HCT116 (cell line): ENCODE measurements around the gene GPS1. TPM values are rescaled to one million over a fixed set of nuclear protein-coding genes. Genes with fewer than 3 reads are reported as not detected.

Source experiments
- ATAC-seq: fragments of 200-7000 bp; cut with Tn5 transposase; 2 replicates; pipeline ENCODE4 v1.9.1; 2020; ENCODE audit warnings: mild to moderate bottlenecking, moderate library complexity
- BruUV-seq: library from RNA; stranded (reverse); fragments of 400-500 nt; replicated peaks from 2 replicates; lab custom pipeline; 2021; lab: Mats Ljungman, UMichigan
- CTCF ChIA-PET: fragments of 300-600 bp; sonication (Branson Sonifier 250); formaldehyde crosslinking; loops from one replicate; lab custom pipeline; 2021; ENCODE audit warnings: antibody characterized with exemption; lab: Charles Lee
- POLR2A ChIA-PET: fragments of 300-600, 350-600 bp; sonication (Branson Sonifier 250); formaldehyde crosslinking; loops from one replicate; lab custom pipeline; 2021; ENCODE audit warnings: antibody characterized with exemption; lab: Charles Lee
- RAD21 ChIA-PET, 2 experiments: fragments of 300-600 bp; sonication (Branson Sonifier 250); formaldehyde crosslinking; loops; one replicate each; lab custom pipeline; 2023; ENCODE audit warnings: low total read pairs in 2 of 2; ENCODE audit not compliant: uncharacterized antibody in 2 of 2, unreplicated experiment in 2 of 2, low non-redundant PET in 1 of 2; lab: Charles Lee
- DNase-seq: peaks from one replicate; pipeline ENCODE4 v3.0.0-alpha.2; 2010; ENCODE audit warnings: low read depth, low spot score
- H2AFZ ChIP-seq: fragments of 200-600 bp; shearing (Covaris generic), sonication (generic); 2 replicates; pipeline ENCODE4 v1.6.1; 2017; ENCODE audit warnings: low read depth, mixed run types, mixed read lengths, antibody characterized with exemption, low read length; ENCODE audit not compliant: poor library complexity, severe bottlenecking
- H3K27ac ChIP-seq: 2 replicates; pipeline ENCODE4 v1.5.1; 2012; ENCODE audit warnings: low read depth, low read length
- H3K27me3 ChIP-seq: fragments of 200-600 bp; sonication (generic); 2 replicates; pipeline ENCODE4 v1.6.1; 2016; ENCODE audit warnings: mixed run types, low read length, mixed read lengths; ENCODE audit not compliant: insufficient read depth
- H3K36me3 ChIP-seq, 2 experiments: fragments of 200-500 bp in 1 of 2; fragments of 200-600 bp in 1 of 2; sonication (Bioruptor generic) in 1 of 2; sonication (generic) in 1 of 2; 2 replicates each; pipeline versions ENCODE4 v1.5.1 to v1.6.1; 2014 to 2016; ENCODE audit warnings: low read length in 2 of 2, inconsistent platforms in 1 of 2, mixed read lengths in 1 of 2, mixed run types in 1 of 2; ENCODE audit not compliant: insufficient read depth in 2 of 2, control insufficient read depth in 1 of 2
- H3K4me1 ChIP-seq, 2 experiments: fragments of 200-600 bp in 1 of 2; sonication (generic) in 1 of 2; 2 replicates each; pipeline versions ENCODE4 v1.5.1 to v1.6.1; 2012 to 2017; ENCODE audit warnings: low read length in 2 of 2, inconsistent platforms in 1 of 2, mild to moderate bottlenecking in 1 of 2, mixed read lengths in 1 of 2, mixed run types in 1 of 2, moderate library complexity in 1 of 2; ENCODE audit not compliant: insufficient read depth in 2 of 2, control insufficient read depth in 1 of 2
- H3K4me2 ChIP-seq: fragments of 200-600 bp; sonication (generic); 2 replicates; pipeline ENCODE4 v1.6.1; 2017; ENCODE audit warnings: mixed run types, low read length, mixed read lengths
- H3K4me3 ChIP-seq, 2 experiments: fragments of 200-600 bp in 1 of 2; sonication (generic) in 1 of 2; replicated peaks in 1 of 2; 2 replicates each; pipeline ENCODE4 v1.5.1; 2011 to 2016; ENCODE audit warnings: low read length in 2 of 2, control low read depth in 1 of 2, low read depth in 1 of 2, mild to moderate bottlenecking in 1 of 2, mixed read lengths in 1 of 2, mixed run types in 1 of 2
- H3K79me2 ChIP-seq: fragments of 200-600 bp; sonication (generic); 2 replicates; pipeline ENCODE4 v1.6.1; 2017; ENCODE audit warnings: mild to moderate bottlenecking, mixed run types, low read length, moderate library complexity, mixed read lengths; ENCODE audit not compliant: insufficient read depth
- H3K9ac ChIP-seq: fragments of 200-600 bp; sonication (generic); 2 replicates; pipeline ENCODE4 v1.6.1; 2016; ENCODE audit warnings: low read length, mixed read lengths
- H3K9me2 ChIP-seq: fragments of 200-600 bp; sonication (generic), shearing (Covaris generic); 2 replicates; pipeline ENCODE4 v1.6.1; 2017; ENCODE audit warnings: mixed run types, mild to moderate bottlenecking, moderate library complexity; ENCODE audit not compliant: insufficient read depth
- H3K9me3 ChIP-seq, 2 experiments: fragments of 200-500 bp in 1 of 2; fragments of 200-600 bp in 1 of 2; sonication (Bioruptor generic) in 1 of 2; sonication (generic) in 1 of 2; 2 replicates each; pipeline ENCODE4 v1.6.1; 2014 to 2017; ENCODE audit warnings: low read length in 2 of 2, mixed read lengths in 2 of 2, inconsistent platforms in 1 of 2, low read depth in 1 of 2, mild to moderate bottlenecking in 1 of 2, mixed run types in 1 of 2, moderate library complexity in 1 of 2; ENCODE audit not compliant: control insufficient read depth in 1 of 2, insufficient read depth in 1 of 2
- H4K20me1 ChIP-seq: fragments of 200-600 bp; sonication (generic), shearing (Covaris generic); 2 replicates; pipeline ENCODE4 v1.6.1; 2017; ENCODE audit warnings: mixed run types, mild to moderate bottlenecking, moderate library complexity; ENCODE audit not compliant: insufficient read depth
- CEBPB ChIP-seq: IDR thresholded peaks from 2 replicates; pipeline ENCODE4 v1.6.1; 2012; ENCODE audit warnings: low read depth
- EGR1 ChIP-seq: IDR thresholded peaks from 2 replicates; pipeline ENCODE4 v1.6.1; 2012; ENCODE audit warnings: low read depth
- ELF1 ChIP-seq: IDR thresholded peaks from 2 replicates; pipeline ENCODE4 v1.6.1; 2012; ENCODE audit warnings: low read depth, borderline replicate concordance
- POLR2A ChIP-seq: IDR thresholded peaks from 2 replicates; pipeline ENCODE4 v1.7.0; 2011; ENCODE audit warnings: borderline replicate concordance; ENCODE audit not compliant: insufficient read depth, insufficient read length; ENCODE audit errors: extremely low read depth
- POLR2AphosphoS5 ChIP-seq: IDR thresholded peaks from 2 replicates; pipeline ENCODE4 v1.6.1; 2011; ENCODE audit warnings: mild to moderate bottlenecking, low read depth, low read length, moderate library complexity
- RAD21 ChIP-seq: IDR thresholded peaks from 2 replicates; pipeline ENCODE4 v1.6.1; 2012; ENCODE audit warnings: low read depth, mild to moderate bottlenecking
- SIN3A ChIP-seq: IDR thresholded peaks from 2 replicates; pipeline ENCODE4 v1.6.1; 2012; ENCODE audit warnings: low read depth
- SRF ChIP-seq: IDR thresholded peaks from 2 replicates; pipeline ENCODE4 v1.6.1; 2012; ENCODE audit warnings: low read depth
- TCF7L2 ChIP-seq: IDR thresholded peaks from 2 replicates; pipeline ENCODE4 v1.7.0; 2011; ENCODE audit warnings: borderline replicate concordance, inconsistent platforms; ENCODE audit not compliant: insufficient read depth, insufficient read length; ENCODE audit errors: extremely low read depth
- YY1 ChIP-seq: IDR thresholded peaks from 2 replicates; pipeline ENCODE4 v1.6.1; 2011; ENCODE audit warnings: low read length, low read depth, moderate library complexity, mild to moderate bottlenecking; ENCODE audit not compliant: insufficient replicate concordance; ENCODE audit errors: extremely low read depth
- intact Hi-C: fragments of 100-400 bp; cut with micrococcal nuclease; formaldehyde crosslinking; loops from 2 replicates; pipeline ENCODE4 v1.10.0; 2022
- total RNA-seq: library from RNA; stranded (reverse); gene quantifications from one replicate; pipeline ENCODE4 v1.2.1, GENCODE V29; 2021; ENCODE audit not compliant: unreplicated experiment
- TF ChIP-seq, protein P1 (sequence below), 3 experiments: fragments of 200-600 bp in 1 of 3; sonication (generic) in 1 of 3; IDR thresholded peaks in 2 of 3; conservative IDR thresholded peaks in 1 of 3; 2 replicates each; pipeline ENCODE4 v1.5.1; 2012 to 2017; ENCODE audit warnings: low read depth in 2 of 3, low read length in 2 of 3, antibody characterized with exemption in 1 of 3, borderline replicate concordance in 1 of 3, control low read depth in 1 of 3, mild to moderate bottlenecking in 1 of 3, mixed read lengths in 1 of 3, mixed run types in 1 of 3, moderate library complexity in 1 of 3; ENCODE audit not compliant: insufficient read depth in 1 of 3
- TF ChIP-seq, protein P2 (sequence below): IDR thresholded peaks from 2 replicates; pipeline ENCODE4 v1.6.1; 2011; ENCODE audit warnings: mild to moderate bottlenecking, low read length, moderate library complexity; ENCODE audit not compliant: insufficient replicate concordance; ENCODE audit errors: extremely low read depth

Gene GPS1
- total RNA-seq, 1 experiment from 2014 or later = 205 TPM

DNA sequence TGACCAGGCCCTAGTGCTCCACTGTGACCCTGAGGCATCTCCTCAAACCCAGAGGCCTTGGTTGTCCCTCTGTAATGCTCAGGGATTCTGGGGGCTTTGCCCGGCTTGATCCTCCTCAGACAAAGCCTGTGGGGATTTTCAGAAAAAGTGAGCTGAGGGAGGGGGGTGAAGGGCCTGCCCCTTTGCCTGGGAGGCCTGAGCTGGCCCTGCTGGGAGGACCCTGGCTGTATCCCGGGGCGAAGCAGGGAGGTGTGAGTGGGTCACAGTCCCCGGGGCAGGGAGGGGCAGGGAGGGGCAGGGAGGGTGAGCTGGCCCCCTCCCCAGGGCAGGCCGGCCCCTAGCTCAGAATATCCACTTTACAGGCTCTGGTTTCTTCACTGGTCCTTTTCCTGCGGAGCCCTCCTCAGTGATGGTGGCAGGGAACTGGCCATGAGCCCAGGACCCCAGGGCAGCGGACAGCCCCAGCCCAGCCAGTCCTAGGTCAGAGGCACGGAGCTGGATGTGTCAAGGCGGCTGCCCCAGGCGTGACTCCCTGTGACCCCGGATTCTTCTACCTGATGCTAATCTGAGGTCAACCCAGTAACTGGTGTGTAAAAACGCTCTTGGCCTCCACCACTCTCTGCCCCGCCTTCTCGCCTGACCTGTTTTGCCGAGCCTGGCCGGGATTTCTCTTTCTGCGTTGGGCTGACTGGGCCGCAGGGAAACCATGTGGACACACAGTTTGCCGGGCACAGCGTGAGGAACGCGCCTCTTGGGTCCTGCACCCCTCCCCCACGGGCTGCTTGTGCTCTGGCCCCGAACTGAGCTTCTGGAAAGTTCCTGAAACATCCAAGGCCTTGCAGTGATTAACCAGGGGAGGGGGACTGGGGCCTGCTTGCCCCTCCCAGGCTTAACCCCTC is 52.1 kb downstream of the GPS1 start:
- Histone ChIP-seq H3K9ac (no peak overlapping the region), H2AFZ (no peak overlapping the region), H3K36me3 (peaks cover 0 to 18% of the 10 kb centered on the region in 2 experiments; a peak in 1 of 4 replicates), H3K4me1 (peaks cover 46 to 64% of the 10 kb centered on the region in 2 experiments), H4K20me1 (no peaks in the 10 kb centered on the region), H3K9me3 (no peaks in the 10 kb centered on the region), H3K4me2 (no peak overlapping the region)
- intact Hi-C loops = no loop called here
- DNase-seq = no peak
- CTCF ChIA-PET = no interaction called here
- RAD21 ChIA-PET = no interaction called here
- POLR2A ChIA-PET = interaction anchor here (0.6 kb wide), 1 partner anchor 418 kb away, joined by 3 read pairs; no protein-coding TSS in a partner anchor
- no TSS peak for BruUV-seq
- 0 out of 2 replicates have a peak, but pooled peaks have one; percentile 16 for TF ChIP-seq POLR2AphosphoS5
- no peak for TF ChIP-seq CEBPB
- TF ChIP-seq SRF = no peak
- TF ChIP-seq, all 23 proteins: peak for 1
- no peaks in the 10 kb centered on the region for H3K9me2 ChIP-seq
- H3K79me2 ChIP-seq = peaks cover 21% of the 10 kb centered on the region; the same call in 1 of the 2 replicates
- no peak overlapping the region for H3K4me3 ChIP-seq
- H3K27ac ChIP-seq = peak overlapping the region; percentile 27; the same call in 1 of the 2 replicates
- H3K27me3 ChIP-seq = no peaks in the 10 kb centered on the region
- ATAC-seq = no peak

DNA sequence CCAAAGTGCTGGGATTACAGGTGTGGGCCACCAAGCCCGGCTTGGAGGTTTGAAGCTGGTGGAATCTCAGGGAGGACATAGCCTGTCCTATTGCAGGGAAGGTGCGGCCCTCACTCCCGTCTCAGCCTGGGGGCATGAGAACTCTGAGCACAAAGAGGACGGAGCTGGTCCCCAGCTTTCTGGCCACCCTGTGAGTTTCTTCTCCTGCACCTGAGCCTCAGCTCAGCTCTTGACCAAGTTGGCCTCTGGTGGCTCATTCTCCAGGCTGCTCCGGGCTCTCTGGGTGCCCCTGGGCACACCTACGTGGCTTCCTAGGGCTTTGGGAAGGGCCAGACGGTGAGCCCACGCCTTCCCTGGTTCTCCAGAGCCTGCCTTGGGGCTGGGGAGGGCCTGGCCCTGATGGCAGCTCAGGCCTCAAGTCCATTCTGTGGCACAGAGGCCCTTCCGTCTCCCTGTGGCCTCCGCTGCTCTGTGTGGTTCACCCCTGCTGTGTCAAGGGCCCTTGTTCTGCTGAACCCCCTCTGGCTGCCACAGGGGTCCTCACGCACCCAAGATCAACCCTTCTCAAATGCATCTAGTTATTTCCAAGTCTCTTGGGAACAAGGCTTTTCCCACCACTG is 53.2 kb downstream of the GPS1 start:
- H3K4me1 ChIP-seq = peaks cover 38 to 53% of the 10 kb centered on the region in 2 experiments
- H3K27me3 ChIP-seq = no peaks in the 10 kb centered on the region
- H3K36me3 ChIP-seq = peaks cover 0 to 18% of the 10 kb centered on the region in 2 experiments; a peak in 1 of 4 replicates
- H3K9ac ChIP-seq = peak overlapping the region; percentile 78
- DNase-seq = no peak
- ChIA-PET CTCF (interaction anchor here (0.6 to 1.8 kb wide), 2 partner anchors 39 to 74 kb away, joined by 3 to 15 read pairs; partner anchors contain the start of gene RAC3), POLR2A (no interaction called here), RAD21 (interaction anchor here in 1 of 2 experiments (1.1 kb wide), 1 partner anchor 48 kb away, joined by 3 read pairs; no protein-coding TSS in a partner anchor)
- H3K4me2 ChIP-seq = peak overlapping the region; percentile 93
- H3K9me2 ChIP-seq = no peaks in the 10 kb centered on the region
- BruUV-seq = no TSS peak
- H4K20me1 ChIP-seq = no peaks in the 10 kb centered on the region
- intact Hi-C loops = loop anchor here (5.0 kb wide), 1 partner anchor 37 kb away; no protein-coding TSS in a partner anchor
- ATAC-seq = no peak
- H3K27ac ChIP-seq = peak overlapping the region; percentile 94
- peak overlapping the region; percentile 68 to 70 for H3K4me3 ChIP-seq
- H3K9me3 ChIP-seq = no peaks in the 10 kb centered on the region
- H2AFZ ChIP-seq = no peak overlapping the region
- peaks cover 11% of the 10 kb centered on the region; the same call in 1 of the 2 replicates for H3K79me2 ChIP-seq
- TF ChIP-seq EGR1 = no peak
- TF ChIP-seq, protein P1, sequence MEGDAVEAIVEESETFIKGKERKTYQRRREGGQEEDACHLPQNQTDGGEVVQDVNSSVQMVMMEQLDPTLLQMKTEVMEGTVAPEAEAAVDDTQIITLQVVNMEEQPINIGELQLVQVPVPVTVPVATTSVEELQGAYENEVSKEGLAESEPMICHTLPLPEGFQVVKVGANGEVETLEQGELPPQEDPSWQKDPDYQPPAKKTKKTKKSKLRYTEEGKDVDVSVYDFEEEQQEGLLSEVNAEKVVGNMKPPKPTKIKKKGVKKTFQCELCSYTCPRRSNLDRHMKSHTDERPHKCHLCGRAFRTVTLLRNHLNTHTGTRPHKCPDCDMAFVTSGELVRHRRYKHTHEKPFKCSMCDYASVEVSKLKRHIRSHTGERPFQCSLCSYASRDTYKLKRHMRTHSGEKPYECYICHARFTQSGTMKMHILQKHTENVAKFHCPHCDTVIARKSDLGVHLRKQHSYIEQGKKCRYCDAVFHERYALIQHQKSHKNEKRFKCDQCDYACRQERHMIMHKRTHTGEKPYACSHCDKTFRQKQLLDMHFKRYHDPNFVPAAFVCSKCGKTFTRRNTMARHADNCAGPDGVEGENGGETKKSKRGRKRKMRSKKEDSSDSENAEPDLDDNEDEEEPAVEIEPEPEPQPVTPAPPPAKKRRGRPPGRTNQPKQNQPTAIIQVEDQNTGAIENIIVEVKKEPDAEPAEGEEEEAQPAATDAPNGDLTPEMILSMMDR (IDR thresholded peaks at IDR 0.05 in 2 of 3, conservative IDR thresholded peaks at IDR 0.05 in 1 of 3; ENCODE audit: borderline replicate concordance in 1 of 3, insufficient read depth in 1 of 3, low read depth in 2 of 3, low read length in 2 of 3) = no peak
- TF ChIP-seq TCF7L2 = no peak
- TF ChIP-seq SIN3A = no peak
- TF ChIP-seq, protein P2, sequence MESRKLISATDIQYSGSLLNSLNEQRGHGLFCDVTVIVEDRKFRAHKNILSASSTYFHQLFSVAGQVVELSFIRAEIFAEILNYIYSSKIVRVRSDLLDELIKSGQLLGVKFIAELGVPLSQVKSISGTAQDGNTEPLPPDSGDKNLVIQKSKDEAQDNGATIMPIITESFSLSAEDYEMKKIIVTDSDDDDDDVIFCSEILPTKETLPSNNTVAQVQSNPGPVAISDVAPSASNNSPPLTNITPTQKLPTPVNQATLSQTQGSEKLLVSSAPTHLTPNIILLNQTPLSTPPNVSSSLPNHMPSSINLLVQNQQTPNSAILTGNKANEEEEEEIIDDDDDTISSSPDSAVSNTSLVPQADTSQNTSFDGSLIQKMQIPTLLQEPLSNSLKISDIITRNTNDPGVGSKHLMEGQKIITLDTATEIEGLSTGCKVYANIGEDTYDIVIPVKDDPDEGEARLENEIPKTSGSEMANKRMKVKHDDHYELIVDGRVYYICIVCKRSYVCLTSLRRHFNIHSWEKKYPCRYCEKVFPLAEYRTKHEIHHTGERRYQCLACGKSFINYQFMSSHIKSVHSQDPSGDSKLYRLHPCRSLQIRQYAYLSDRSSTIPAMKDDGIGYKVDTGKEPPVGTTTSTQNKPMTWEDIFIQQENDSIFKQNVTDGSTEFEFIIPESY = no peak
- TF ChIP-seq RAD21 = no peak
- no peak for TF ChIP-seq SRF
- TF ChIP-seq ELF1 = no peak
- no peak for TF ChIP-seq POLR2A
- no peak for TF ChIP-seq YY1
